Measurements from ENCODE around the gene MORF4L1.

- TF ChIP-seq CTCF (IDR thresholded peaks at IDR 0.05; ENCODE audit: low read length), result no peak
- no peak for TF ChIP-seq EZH2 (optimal IDR thresholded peaks at IDR 0.05; ENCODE audit: low read depth, low read length)
Observed at GRCh38 chr15:78947506-78947905, 74.8 kb downstream of the MORF4L1 start.
